Esophagus muscularis mucosa (tissue), 4 donors: ENCODE results near the gene CARHSP1. TPM values are rescaled to one million over a fixed set of nuclear protein-coding genes. Genes with fewer than 3 reads are reported as not detected.
"Not testable (repeated sequence)": the region's sequence is repeated elsewhere in the genome, so short reads cannot be mapped to it uniquely, and the experiment has no call there.

Experiments used
- DNase-seq: peaks from one replicate; pipeline ENCODE4 v3.0.0-alpha.2; 2017; ENCODE audit errors: extremely low spot score
- H3K27ac ChIP-seq, 4 donors: fragments of 200-600 bp; sonication (generic); replicated peaks in 1 of 4; 1 replicate in 3 of 4; 2 replicates in 1 of 4; pipeline ENCODE4 v1.5.1; 2016 to 2019; ENCODE audit warnings: mild to moderate bottlenecking in 1 of 4
- H3K27me3 ChIP-seq, 4 donors: fragments of 200-600 bp; sonication (generic); one replicate each; pipeline versions ENCODE4 v1.5.1 to v1.6.0; 2016 to 2019
- H3K36me3 ChIP-seq, 4 donors: fragments of 200-600 bp; sonication (generic); one replicate each; pipeline ENCODE4 v1.5.1; 2016 to 2019
- H3K4me1 ChIP-seq, 4 donors: fragments of 200-600 bp; sonication (generic); one replicate each; pipeline ENCODE4 v1.5.1; 2016 to 2019
- H3K4me3 ChIP-seq, 4 donors: fragments of 200-600 bp; sonication (generic); 1 replicate in 2 of 4; 2 replicates in 2 of 4; pipeline ENCODE4 v1.5.1; 2016 to 2019; ENCODE audit warnings: mild to moderate bottlenecking in 4 of 4, moderate library complexity in 1 of 4
- H3K9me3 ChIP-seq, 4 donors: fragments of 200-600 bp; sonication (generic); 1 replicate in 3 of 4; 2 replicates in 1 of 4; pipeline ENCODE4 v1.5.1; 2016 to 2019
- CTCF ChIP-seq, 3 experiments: fragments of 200-600 bp in 2 of 3; fragments of 450-650 bp in 1 of 3; sonication (generic) in 2 of 3; IDR thresholded peaks; one replicate each; pipeline ENCODE4 v1.5.1; 2017 to 2019; ENCODE audit warnings: antibody characterized with exemption in 3 of 3, mild to moderate bottlenecking in 2 of 3, moderate library complexity in 1 of 3
- EP300 ChIP-seq: sonication (generic); formaldehyde crosslinking; IDR thresholded peaks from one replicate; pipeline ENCODE4 v1.6.1; 2017; ENCODE audit warnings: antibody characterized with exemption
- POLR2A ChIP-seq: fragments of 450-650 bp; IDR thresholded peaks from one replicate; pipeline ENCODE4 v1.6.1; 2017; ENCODE audit warnings: antibody characterized with exemption, moderate library complexity, mild to moderate bottlenecking, low read depth
- POLR2AphosphoS5 ChIP-seq, 2 donors: sonication (generic); formaldehyde crosslinking; IDR thresholded peaks; one replicate each; pipeline ENCODE4 v1.6.1; 2017; ENCODE audit warnings: antibody characterized with exemption in 2 of 2
- WGBS: methylation state at CpG from one replicate; pipeline ENCODE4 v1.1.5; 2018; 5-methylcytosine and 5-hydroxymethylcytosine counted together
- intact Hi-C: fragments of 100-400 bp; cut with DNase I; formaldehyde crosslinking; loops from one replicate; pipeline ENCODE4 v1.15.1; 2023
- total RNA-seq, 4 donors: library from RNA; depleted of rRNA; stranded (reverse); fragments of >200 nt; gene quantifications; one replicate each; pipeline versions ENCODE4 v1.1.0 to v1.2.1, GENCODE V29; 2016

Gene CARHSP1
- total RNA-seq, 4 donors from 2014 or later: 33.2 to 95.8 (median 73.9) TPM

- peaks cover 21 to 29% (median 25%) of the 10 kb centered on the region in 4 donors for H3K4me1 ChIP-seq
- no peak overlapping the region for H3K4me3 ChIP-seq
- H3K36me3 ChIP-seq: peaks cover 9 to 54% (median 36%) of the 10 kb centered on the region in 4 donors
- no peaks in the 10 kb centered on the region for H3K9me3 ChIP-seq
- WGBS: 93% methylated on average over 16 of the region's 26 CpGs
- no peaks in the 10 kb centered on the region for H3K27me3 ChIP-seq
- intact Hi-C loops: no loop called here
- no peak for DNase-seq
- TF ChIP-seq CTCF (IDR thresholded peaks at IDR 0.05) (no peak), POLR2A (no peak), POLR2AphosphoS5 (IDR thresholded peaks at IDR 0.05) (no peak), EP300 (no peak)
- peak overlapping the region in 1 of 4 donors; percentile 64 for H3K27ac ChIP-seq
Measured at GRCh38 chr16:8848231-8848938, 20.4 kb downstream of the CARHSP1 start.

DNA sequence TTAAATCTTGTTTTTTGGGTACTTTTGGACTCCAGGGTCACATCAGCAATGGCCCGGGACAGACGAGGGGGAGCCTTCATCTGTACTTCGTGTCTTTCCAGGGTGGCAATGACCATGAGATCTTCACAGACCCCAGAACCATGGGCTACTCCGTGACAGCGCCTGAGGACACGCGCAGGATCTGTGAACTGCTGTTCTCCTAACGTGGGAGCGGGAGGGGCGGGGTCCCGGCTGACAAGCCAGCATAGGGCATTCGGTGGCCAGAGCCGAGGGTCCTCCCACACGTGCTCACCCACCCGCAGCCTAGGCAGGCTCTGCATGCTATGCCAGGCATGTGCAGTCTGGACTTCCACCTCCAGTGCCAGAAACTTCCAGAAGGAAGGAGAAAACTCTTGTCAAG lies 21.2 kb downstream of the CARHSP1 start:
- intact Hi-C loops: no loop called here
- H3K27ac ChIP-seq: no peak overlapping the region
- peaks cover 9 to 47% (median 34%) of the 10 kb centered on the region in 4 donors for H3K36me3 ChIP-seq
- H3K4me1 ChIP-seq: peaks cover 21 to 29% (median 25%) of the 10 kb centered on the region in 4 donors
- no peaks in the 10 kb centered on the region for H3K9me3 ChIP-seq
- WGBS: 90% methylated on average over 12 of the region's 15 CpGs
- H3K27me3 ChIP-seq: no peaks in the 10 kb centered on the region
- no peak for TF ChIP-seq CTCF (IDR thresholded peaks at IDR 0.05)
- no peak for TF ChIP-seq POLR2AphosphoS5 (IDR thresholded peaks at IDR 0.05)
- no peak for TF ChIP-seq POLR2A
- TF ChIP-seq EP300: no peak
- peak; percentile 87 for DNase-seq
- H3K4me3 ChIP-seq: no peak overlapping the region

- no peak for DNase-seq
- Histone ChIP-seq H3K27me3 (no peaks in the 10 kb centered on the region), H3K4me1 (peaks cover 21 to 29% (median 25%) of the 10 kb centered on the region in 4 donors), H3K9me3 (no peaks in the 10 kb centered on the region), H3K36me3 (peaks cover 9 to 43% (median 34%) of the 10 kb centered on the region in 4 donors), H3K27ac (no peak overlapping the region), H3K4me3 (no peak overlapping the region)
- WGBS: 86% methylated on average over 13 of the region's 13 CpGs
- TF ChIP-seq EP300 (no peak), POLR2AphosphoS5 (IDR thresholded peaks at IDR 0.05) (no peak), CTCF (IDR thresholded peaks at IDR 0.05) (no peak), POLR2A (no peak)
- intact Hi-C loops: no loop called here
Measured at GRCh38 chr16:8847145-8847544, 21.7 kb downstream of the CARHSP1 start.

- no peak for TF ChIP-seq EP300
- peaks cover 9 to 39% (median 33%) of the 10 kb centered on the region in 4 donors for H3K36me3 ChIP-seq
- WGBS: 91% methylated on average over 10 of the region's 10 CpGs
- H3K4me1 ChIP-seq: peaks cover 21 to 29% (median 25%) of the 10 kb centered on the region in 4 donors
- H3K9me3 ChIP-seq: no peaks in the 10 kb centered on the region
- no peak overlapping the region for H3K4me3 ChIP-seq
- intact Hi-C loops: no loop called here
- no peak overlapping the region for H3K27ac ChIP-seq
- no peak for DNase-seq
- H3K27me3 ChIP-seq: no peaks in the 10 kb centered on the region
Measured at GRCh38 chr16:8846401-8846932, 22.3 kb downstream of the CARHSP1 start.

DNA sequence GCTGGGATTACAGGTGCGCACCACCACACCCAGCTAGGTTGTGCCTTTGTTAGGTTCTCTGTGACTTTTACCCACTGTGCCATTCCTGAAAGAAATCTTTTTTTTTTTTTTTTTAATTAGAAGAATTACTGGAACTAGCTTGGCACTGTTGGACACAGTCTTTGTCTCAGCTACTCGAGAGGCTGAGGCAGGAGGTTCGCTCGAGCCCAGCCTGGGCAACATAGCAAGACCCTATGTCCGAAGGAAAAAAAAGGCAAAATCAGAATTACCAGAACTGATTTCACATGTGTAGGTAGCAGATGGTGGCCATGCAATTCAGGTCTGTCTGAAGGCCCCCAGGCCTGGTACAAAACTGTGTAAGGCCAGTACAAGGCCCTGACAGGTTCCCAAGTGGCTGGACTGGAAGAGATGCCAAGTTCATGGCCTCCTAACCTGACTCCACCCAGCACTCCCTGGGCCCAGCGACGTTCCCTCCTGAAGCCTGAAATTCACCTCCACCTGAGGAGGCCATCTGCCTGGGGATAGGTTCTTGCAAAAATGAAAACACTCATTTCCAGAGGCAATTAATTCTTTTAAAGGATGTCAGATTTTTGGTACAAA lies 23.0 kb downstream of the CARHSP1 start:
- intact Hi-C loops: no loop called here
- H3K27ac ChIP-seq: no peak overlapping the region
- WGBS: 94% methylated on average over 7 of the region's 7 CpGs
- no peak for DNase-seq
- TF ChIP-seq CTCF (IDR thresholded peaks at IDR 0.05) (no peak), POLR2A (no peak), EP300 (no peak), POLR2AphosphoS5 (IDR thresholded peaks at IDR 0.05) (no peak)
- peaks cover 20 to 26% (median 21%) of the 10 kb centered on the region in 4 donors for H3K4me1 ChIP-seq
- H3K36me3 ChIP-seq: peaks cover 9 to 35% (median 30%) of the 10 kb centered on the region in 4 donors
- H3K27me3 ChIP-seq: no peaks in the 10 kb centered on the region
- no peaks in the 10 kb centered on the region for H3K9me3 ChIP-seq
- no peak overlapping the region for H3K4me3 ChIP-seq

- H3K4me1 ChIP-seq, DNase-seq, intact Hi-C loops, H3K9me3 ChIP-seq, H3K27me3 ChIP-seq, H3K27ac ChIP-seq: not testable (repeated sequence)
- Histone ChIP-seq H3K4me3 (peak overlapping the region in 1 of 4 donors; percentile 41), H3K36me3 (peaks cover 0 to 12% (median 7%) of the 10 kb centered on the region in 4 donors)
- WGBS: 74% methylated on average over 12 of the region's 12 CpGs
Measured at GRCh38 chr16:8843296-8843695, 25.5 kb downstream of the CARHSP1 start.

- Histone ChIP-seq H3K27ac (peak overlapping the region in 2 of 4 donors; percentile 36 to 55), H3K4me3 (peak overlapping the region in 2 of 4 donors; percentile 15 to 41)
- H3K9me3 ChIP-seq, H3K36me3 ChIP-seq, intact Hi-C loops, DNase-seq, H3K4me1 ChIP-seq, H3K27me3 ChIP-seq: not testable (repeated sequence)
- WGBS: 76% methylated on average over 4 of the region's 4 CpGs
Measured at GRCh38 chr16:8842016-8842415, 26.8 kb downstream of the CARHSP1 start.

DNA sequence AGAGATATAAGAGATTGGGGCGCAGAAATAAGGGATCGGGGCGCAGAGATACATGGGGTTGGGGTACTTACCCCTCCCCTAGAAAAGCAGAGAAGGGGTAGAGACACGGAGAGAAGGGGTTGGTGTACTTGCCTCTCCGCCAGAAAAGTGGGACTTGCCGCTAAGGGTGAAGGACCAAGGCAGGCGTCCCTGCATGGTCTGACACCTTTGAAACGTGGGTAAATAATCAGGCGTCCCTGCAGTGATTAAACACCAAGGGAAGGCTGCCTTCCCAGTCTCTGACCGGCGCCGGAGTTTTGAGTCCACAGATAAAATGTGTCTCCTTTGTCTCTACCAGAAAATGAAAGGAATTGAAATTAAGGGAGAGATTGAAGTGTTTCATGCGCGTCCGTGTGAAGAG lies 31.2 kb downstream of the CARHSP1 start:
- H3K27me3 ChIP-seq, H3K4me1 ChIP-seq, H3K36me3 ChIP-seq, H3K4me3 ChIP-seq, DNase-seq, H3K9me3 ChIP-seq, H3K27ac ChIP-seq, intact Hi-C loops: not testable (repeated sequence)
- 87% methylated on average over 15 of the region's 15 CpGs for WGBS
